T-helper 1 cell treated with Interleukin-12 subunit alpha and Interleukin-12 subunit beta and Interleukin-4 antibody, amounts not matched to agents 30 μg/mL and 1 μg/mL, for 36 hours (primary cell): ENCODE results near the gene IFFO2.

Experiments used
- H3K27ac Mint-ChIP-seq: one replicate; pipeline ENCODE4 v1.8.0; 2021; ENCODE audit warnings: mild to moderate bottlenecking, mixed read lengths
- H3K27me3 Mint-ChIP-seq: one replicate; pipeline ENCODE4 v1.8.0; 2021; ENCODE audit warnings: low read depth, mixed read lengths
- H3K36me3 Mint-ChIP-seq: one replicate; pipeline ENCODE4 v1.8.0; 2021; ENCODE audit warnings: low read depth, mixed read lengths
- H3K4me1 Mint-ChIP-seq: one replicate; pipeline ENCODE4 v1.8.0; 2021; ENCODE audit warnings: low read depth, mixed read lengths
- H3K4me3 Mint-ChIP-seq: one replicate; pipeline ENCODE4 v1.8.0; 2021; ENCODE audit warnings: mild to moderate bottlenecking, moderate library complexity, mixed read lengths
- H3K9me3 Mint-ChIP-seq: one replicate; pipeline ENCODE4 v1.8.0; 2021; ENCODE audit warnings: mixed read lengths

Gene IFFO2

DNA sequence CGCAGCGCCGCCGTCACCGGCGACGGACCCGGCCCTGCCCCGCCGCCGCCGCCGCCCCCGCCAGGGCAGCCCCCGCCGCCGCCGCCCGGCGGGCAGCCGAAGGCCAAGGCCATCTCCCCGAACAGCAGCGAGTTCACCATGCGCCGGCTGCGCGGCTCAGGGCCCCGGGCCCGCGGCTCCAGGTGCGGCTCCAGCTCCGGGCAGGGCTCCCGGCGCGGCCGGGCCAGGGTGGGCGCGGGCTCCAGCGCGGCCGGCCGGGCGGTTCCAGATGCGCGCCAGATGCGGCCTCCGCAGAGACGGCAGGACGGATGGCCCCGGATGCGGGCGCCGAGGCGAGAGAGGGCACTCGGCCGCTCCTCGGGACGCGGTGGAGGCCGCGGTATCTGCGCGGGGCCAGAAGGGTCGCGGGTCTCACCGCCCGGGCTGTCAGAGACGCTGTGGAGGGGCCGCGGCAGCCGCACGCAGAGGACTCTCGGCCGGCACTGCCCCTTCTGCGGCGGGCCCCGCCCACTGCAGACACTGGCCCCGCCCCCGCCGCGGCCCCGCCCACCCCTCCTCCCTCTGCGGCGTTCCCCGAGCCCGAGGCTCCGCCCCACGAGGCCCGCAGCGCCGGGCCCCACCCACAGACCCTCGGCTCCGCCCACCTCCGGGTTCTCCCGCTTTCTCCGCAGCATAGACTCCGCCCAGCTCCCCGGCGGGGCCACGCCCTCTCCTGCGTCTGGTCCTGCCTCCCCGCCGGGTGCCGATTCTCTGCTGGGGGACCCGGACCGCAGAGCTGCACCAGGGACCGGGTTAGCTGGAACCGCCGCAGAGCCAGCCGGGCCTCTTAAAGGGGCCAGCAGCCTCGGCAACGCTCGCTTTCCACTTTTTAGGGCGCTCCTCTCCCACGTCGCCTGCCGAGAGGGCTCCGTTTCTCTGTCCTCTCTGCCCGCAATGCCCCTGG, at the start of gene IFFO2:
Gene IFFO2 (minus strand): TSS at position 484 of the 943 bp plus-strand sequence. CDS start 344 bp downstream, at position 140.
- H3K9me3 Mint-ChIP-seq: no peaks in the 10 kb centered on the region
- peak within 1 kb of the TSS; percentile 87 for H3K4me3 Mint-ChIP-seq
- H3K27me3 Mint-ChIP-seq: peaks cover 39% of the 10 kb centered on the region
- H3K36me3 Mint-ChIP-seq: peaks cover 14% of the 10 kb centered on the region
- H3K27ac Mint-ChIP-seq: peak within 1 kb of the TSS; percentile 78
- peaks cover 53% of the 10 kb centered on the region for H3K4me1 Mint-ChIP-seq

DNA sequence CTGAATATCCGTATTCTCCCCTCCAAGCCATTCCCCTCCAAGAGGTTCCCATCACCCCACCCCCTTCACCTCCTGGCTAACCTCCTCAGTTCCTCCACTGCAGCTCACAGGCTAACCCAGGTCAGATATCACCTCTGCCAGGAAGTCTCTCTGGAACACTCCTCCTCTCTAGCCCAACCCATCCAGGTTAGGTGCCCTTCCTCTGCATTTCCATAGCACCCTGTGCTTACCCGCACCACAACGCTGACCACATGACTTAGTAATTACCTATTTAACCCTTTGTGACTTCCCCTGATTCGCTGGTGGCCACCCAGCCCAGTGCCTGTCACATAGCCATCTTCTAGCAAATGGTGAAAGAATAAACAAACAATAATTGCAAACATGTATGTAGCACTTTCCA, 49.5 kb upstream of the IFFO2 start:
- H3K27ac Mint-ChIP-seq: no peak overlapping the region
- H3K9me3 Mint-ChIP-seq: peaks cover 17% of the 10 kb centered on the region
- peaks cover 27% of the 10 kb centered on the region for H3K4me1 Mint-ChIP-seq
- H3K4me3 Mint-ChIP-seq: no peak overlapping the region
- peaks cover 6% of the 10 kb centered on the region for H3K27me3 Mint-ChIP-seq
- H3K36me3 Mint-ChIP-seq: peaks cover 6% of the 10 kb centered on the region

GRCh38 chr1:19003371-19004290, 47.2 kb upstream of the IFFO2 start:
- Mint-ChIP-seq H3K27ac (no peak overlapping the region), H3K4me1 (peaks cover 10% of the 10 kb centered on the region), H3K4me3 (no peak overlapping the region), H3K36me3 (peaks cover 14% of the 10 kb centered on the region), H3K9me3 (peaks cover 36% of the 10 kb centered on the region), H3K27me3 (peaks cover 10% of the 10 kb centered on the region)

DNA sequence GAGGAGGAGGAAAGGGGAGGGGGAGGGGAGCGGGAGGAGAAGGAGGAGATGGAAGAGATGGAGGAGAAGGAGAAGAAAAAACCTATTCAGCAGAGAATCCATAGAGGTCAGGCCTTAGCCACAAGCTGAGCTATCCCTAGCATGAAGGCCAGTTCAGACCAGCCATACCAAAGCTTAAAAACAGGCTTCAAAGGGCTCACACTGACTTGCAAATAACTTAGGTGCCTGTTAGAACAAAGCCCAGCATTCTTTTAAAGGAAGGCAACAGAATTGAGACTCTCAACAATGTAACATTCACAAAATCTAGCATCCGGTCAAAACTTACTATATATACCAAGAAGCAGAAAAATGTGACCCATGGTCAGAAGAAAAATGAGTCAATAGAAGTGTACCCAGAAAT, 43.6 kb upstream of the IFFO2 start:
- Mint-ChIP-seq H3K4me1 (peaks cover 6% of the 10 kb centered on the region), H3K4me3 (no peak overlapping the region), H3K9me3 (peaks cover 36% of the 10 kb centered on the region), H3K27ac (no peak overlapping the region), H3K27me3 (peaks cover 10% of the 10 kb centered on the region), H3K36me3 (peaks cover 14% of the 10 kb centered on the region)

GRCh38 chr1:18999359-18999758, 42.9 kb upstream of the IFFO2 start:
- Mint-ChIP-seq H3K9me3 (peaks cover 36% of the 10 kb centered on the region), H3K27me3 (peaks cover 10% of the 10 kb centered on the region), H3K4me1 (peaks cover 6% of the 10 kb centered on the region), H3K4me3 (no peak overlapping the region), H3K27ac (no peak overlapping the region), H3K36me3 (peaks cover 14% of the 10 kb centered on the region)

DNA sequence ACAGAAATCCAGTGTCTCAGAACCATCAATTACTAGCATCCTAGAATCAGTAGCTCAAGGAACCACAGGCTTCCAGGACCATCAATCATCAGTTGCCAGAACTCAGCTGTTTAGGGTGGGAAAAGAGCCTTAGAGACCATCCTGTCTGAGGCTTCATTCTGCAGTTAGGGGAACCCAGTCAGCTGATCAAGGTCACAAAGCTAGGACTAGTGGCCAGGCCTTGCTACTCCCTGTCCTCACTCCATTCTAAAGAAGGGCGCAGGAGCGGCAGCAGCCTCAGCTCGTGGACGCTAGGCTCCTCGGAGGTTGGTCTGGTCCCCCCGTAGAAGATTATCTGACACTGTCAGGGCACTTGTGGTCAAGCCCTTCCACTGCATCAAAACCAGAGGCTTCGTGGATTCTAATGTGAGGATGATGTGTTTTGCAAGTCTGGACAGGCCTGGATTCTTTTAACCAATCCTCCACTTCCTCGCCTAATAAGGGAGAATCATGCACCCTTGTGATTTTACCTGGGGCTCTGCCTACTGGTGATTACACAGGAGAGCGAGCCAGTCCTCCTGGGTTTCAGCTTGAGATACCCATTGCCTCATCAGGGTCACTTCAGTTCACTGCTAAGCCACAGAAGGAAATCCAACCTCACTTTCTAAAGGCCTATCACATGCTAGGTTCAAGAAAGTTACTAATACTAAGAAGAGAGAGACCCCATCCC, 41.7 kb upstream of the IFFO2 start:
- no peak overlapping the region for H3K27ac Mint-ChIP-seq
- peaks cover 32% of the 10 kb centered on the region for H3K9me3 Mint-ChIP-seq
- peaks cover 14% of the 10 kb centered on the region for H3K36me3 Mint-ChIP-seq
- peaks cover 14% of the 10 kb centered on the region for H3K27me3 Mint-ChIP-seq
- H3K4me1 Mint-ChIP-seq: peaks cover 6% of the 10 kb centered on the region
- H3K4me3 Mint-ChIP-seq: no peak overlapping the region

DNA sequence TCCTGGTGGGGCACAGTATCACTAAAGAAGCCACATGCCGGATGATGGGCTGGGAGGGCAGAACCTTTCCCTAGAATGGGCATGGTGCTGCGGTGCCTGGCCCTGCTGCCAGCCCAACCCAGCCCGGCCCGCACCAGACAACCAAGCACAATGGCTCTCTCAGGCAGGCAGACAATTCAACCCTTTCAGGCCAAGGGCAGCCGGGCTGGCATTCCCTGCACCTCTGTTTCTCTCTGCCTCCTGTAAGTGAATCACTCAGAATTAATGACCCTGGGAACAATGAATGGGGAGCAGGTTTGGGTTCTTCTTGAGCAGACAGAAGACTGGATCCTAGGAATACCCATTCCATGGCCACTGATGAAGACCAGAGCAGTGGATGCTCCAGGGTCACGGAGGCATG, 41.0 kb upstream of the IFFO2 start:
- Mint-ChIP-seq H3K36me3 (peaks cover 14% of the 10 kb centered on the region), H3K27me3 (peaks cover 14% of the 10 kb centered on the region), H3K4me1 (peaks cover 6% of the 10 kb centered on the region), H3K27ac (no peak overlapping the region), H3K9me3 (peaks cover 33% of the 10 kb centered on the region), H3K4me3 (no peak overlapping the region)

DNA sequence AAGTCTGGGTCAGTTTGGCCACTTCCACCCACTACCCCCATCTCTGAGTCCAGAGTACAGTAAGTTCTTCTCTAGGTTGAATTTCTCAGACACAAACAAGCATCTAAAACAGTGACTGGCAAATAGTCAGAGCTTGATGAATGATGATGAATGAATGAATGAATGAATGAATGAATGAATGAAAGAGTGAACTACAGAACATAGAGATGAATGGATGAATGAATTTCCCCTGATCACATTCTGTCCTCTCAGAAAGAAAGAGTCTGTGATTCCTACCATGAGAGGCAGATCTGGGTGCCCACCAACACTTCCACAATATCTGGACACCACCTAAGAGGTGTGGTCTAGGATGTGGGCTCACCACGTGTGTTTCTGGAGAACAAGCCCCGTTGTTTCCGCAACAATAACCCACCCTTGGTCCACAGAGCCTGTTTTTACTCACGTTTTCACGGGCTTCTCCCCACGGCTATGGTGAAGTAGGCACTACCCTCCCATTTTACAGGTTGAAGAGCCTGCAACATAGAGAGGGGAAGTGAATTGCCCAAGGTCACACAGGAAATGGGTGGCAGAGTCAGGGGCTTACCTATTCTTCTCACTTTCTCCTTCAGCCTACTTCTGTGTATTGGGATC, 40.2 kb upstream of the IFFO2 start:
- peaks cover 6% of the 10 kb centered on the region for H3K4me1 Mint-ChIP-seq
- no peak overlapping the region for H3K27ac Mint-ChIP-seq
- H3K4me3 Mint-ChIP-seq: no peak overlapping the region
- H3K27me3 Mint-ChIP-seq: peaks cover 23% of the 10 kb centered on the region
- H3K36me3 Mint-ChIP-seq: peaks cover 11% of the 10 kb centered on the region
- peaks cover 34% of the 10 kb centered on the region for H3K9me3 Mint-ChIP-seq

DNA sequence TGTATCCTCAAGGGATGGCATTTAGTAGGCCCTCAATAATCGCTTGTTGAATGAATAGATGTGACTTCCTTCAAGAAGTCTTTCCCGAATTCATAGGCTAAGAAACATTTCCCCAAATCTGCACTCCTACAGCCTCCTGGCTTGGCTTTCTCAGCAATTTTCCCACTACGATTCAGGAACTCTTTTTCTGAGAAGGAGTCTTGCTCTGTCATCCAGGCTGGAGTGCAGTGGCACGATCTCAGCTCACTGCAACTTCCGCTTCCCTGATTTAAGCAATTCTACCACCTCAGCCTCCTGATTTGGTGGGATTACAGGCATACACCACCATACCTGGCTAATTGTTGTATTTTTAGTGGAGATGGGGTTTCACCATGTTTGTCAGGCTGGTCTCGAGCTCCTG, 37.9 kb upstream of the IFFO2 start:
- Mint-ChIP-seq H3K36me3 (no peaks in the 10 kb centered on the region), H3K27me3 (peaks cover 20% of the 10 kb centered on the region), H3K27ac (no peak overlapping the region), H3K9me3 (peaks cover 11% of the 10 kb centered on the region), H3K4me3 (no peak overlapping the region), H3K4me1 (no peaks in the 10 kb centered on the region)

- H3K36me3 Mint-ChIP-seq: no peaks in the 10 kb centered on the region
- peaks cover 21% of the 10 kb centered on the region for H3K27me3 Mint-ChIP-seq
- H3K9me3 Mint-ChIP-seq: peaks cover 8% of the 10 kb centered on the region
- H3K4me3 Mint-ChIP-seq: no peak overlapping the region
- H3K27ac Mint-ChIP-seq: no peak overlapping the region
- no peaks in the 10 kb centered on the region for H3K4me1 Mint-ChIP-seq
Measured at GRCh38 chr1:18992646-18993045, 36.2 kb upstream of the IFFO2 start.

DNA sequence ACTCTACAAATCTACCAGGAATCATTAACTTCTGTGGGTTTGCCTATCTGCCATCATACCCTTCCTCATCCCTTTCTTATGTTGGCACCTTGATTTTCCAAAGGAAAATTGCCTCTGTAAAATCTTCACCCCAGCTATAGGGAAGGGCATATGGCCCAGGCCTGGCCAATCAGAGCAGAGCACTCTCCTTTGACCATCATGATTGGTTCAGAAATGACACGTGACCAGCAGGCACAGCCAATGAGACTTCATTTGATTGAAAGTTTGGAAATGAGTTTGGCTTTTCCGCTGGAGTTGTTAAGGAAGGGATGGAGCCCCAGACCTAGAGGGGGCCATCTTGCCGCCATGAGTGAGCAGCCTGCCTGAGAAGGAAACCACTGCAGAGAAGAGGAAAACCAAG, 35.1 kb upstream of the IFFO2 start:
- H3K9me3 Mint-ChIP-seq: peaks cover 8% of the 10 kb centered on the region
- H3K27ac Mint-ChIP-seq: no peak overlapping the region
- no peak overlapping the region for H3K4me3 Mint-ChIP-seq
- H3K36me3 Mint-ChIP-seq: no peaks in the 10 kb centered on the region
- H3K4me1 Mint-ChIP-seq: no peaks in the 10 kb centered on the region
- peaks cover 26% of the 10 kb centered on the region for H3K27me3 Mint-ChIP-seq

DNA sequence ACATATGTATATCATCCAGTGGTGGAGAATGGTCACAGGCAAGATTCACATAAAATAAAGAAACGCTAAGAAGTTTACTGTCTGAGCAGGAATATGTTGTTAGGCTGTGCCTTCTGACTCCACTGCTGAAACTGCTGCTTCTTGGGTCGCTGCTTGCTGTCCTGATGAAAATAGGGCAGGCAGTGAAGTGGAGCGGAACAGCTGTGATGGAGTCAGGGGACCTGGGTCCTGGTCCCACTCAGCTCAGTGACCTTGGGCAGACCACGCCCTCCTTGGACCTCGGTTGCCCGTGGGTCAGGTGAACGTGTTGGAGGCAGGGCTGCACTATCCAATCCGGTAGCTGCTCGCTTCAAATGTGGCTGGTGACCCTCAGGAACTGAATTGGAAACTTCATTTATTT, 33.4 kb upstream of the IFFO2 start:
- Mint-ChIP-seq H3K27me3 (peaks cover 24% of the 10 kb centered on the region), H3K4me1 (no peaks in the 10 kb centered on the region), H3K36me3 (no peaks in the 10 kb centered on the region), H3K9me3 (peaks cover 8% of the 10 kb centered on the region), H3K4me3 (no peak overlapping the region), H3K27ac (no peak overlapping the region)

- Mint-ChIP-seq H3K9me3 (peaks cover 8% of the 10 kb centered on the region), H3K4me1 (no peaks in the 10 kb centered on the region), H3K4me3 (no peak overlapping the region), H3K27me3 (peaks cover 30% of the 10 kb centered on the region), H3K36me3 (no peaks in the 10 kb centered on the region), H3K27ac (no peak overlapping the region)
Measured at GRCh38 chr1:18989176-18989799, 32.8 kb upstream of the IFFO2 start.
